ENCODE measurements around the gene OOSP1.
"Not testable (repeated sequence)": the region's sequence is repeated elsewhere in the genome, so short reads cannot be mapped to it uniquely, and the experiment has no call there.

The OOSP1 gene

GRCh38 chr11:59968395-59968783, 30.2 kb downstream of the OOSP1 start:
- no peaks in the 10 kb centered on the region for H4K20me1 ChIP-seq (ENCODE audit: insufficient read depth, low read length)
- H3K4me1 ChIP-seq (ENCODE audit: insufficient read depth, low read length, severe bottlenecking) = no peaks in the 10 kb centered on the region
- no peak overlapping the region for H3K9ac ChIP-seq (ENCODE audit: low read length)
- H3F3A ChIP-seq (ENCODE audit: insufficient read depth, low read length) = no peaks in the 10 kb centered on the region
- no peak overlapping the region for H3K27ac ChIP-seq (ENCODE audit: low read depth, low read length, poor library complexity, severe bottlenecking)
- H3K36me3 ChIP-seq (ENCODE audit: insufficient read depth, low read length) = no peaks in the 10 kb centered on the region
- TF ChIP-seq EZH2 (IDR thresholded peaks at IDR 0.05; ENCODE audit: borderline replicate concordance, low read length) = no peak
- TF ChIP-seq CTCF (IDR thresholded peaks at IDR 0.05; ENCODE audit: low read length) = no peak
- H2AFZ ChIP-seq (ENCODE audit: low read length) = no peak overlapping the region
- H3K27me3 ChIP-seq (ENCODE audit: insufficient read depth, low read length) = no peaks in the 10 kb centered on the region; the same call in 1 of the 2 replicates
- no peaks in the 10 kb centered on the region for H3K9me3 ChIP-seq (ENCODE audit: low read length)
- no peak overlapping the region for H3K4me3 ChIP-seq (ENCODE audit: low read depth, low read length, poor library complexity, severe bottlenecking)
- no peaks in the 10 kb centered on the region for H3K9me2 ChIP-seq (ENCODE audit: low read depth, low read length)
- H3K4me2 ChIP-seq (ENCODE audit: low read length) = no peak overlapping the region
- no peaks in the 10 kb centered on the region for H3K79me2 ChIP-seq (ENCODE audit: insufficient read depth, low read length)

GRCh38 chr11:59973097-59973496, 34.9 kb downstream of the OOSP1 start:
- Histone ChIP-seq H2AFZ (ENCODE audit: low read length) (no peak overlapping the region), H3K4me3 (ENCODE audit: low read depth, low read length, poor library complexity, severe bottlenecking) (no peak overlapping the region), H3K4me2 (ENCODE audit: low read length) (no peak overlapping the region), H3K9ac (ENCODE audit: low read length) (no peak overlapping the region), H3K27me3 (ENCODE audit: insufficient read depth, low read length) (no peaks in the 10 kb centered on the region; the same call in 1 of the 2 replicates), H3K36me3 (ENCODE audit: insufficient read depth, low read length) (no peaks in the 10 kb centered on the region), H3K4me1 (ENCODE audit: insufficient read depth, low read length, severe bottlenecking) (no peaks in the 10 kb centered on the region), H3K79me2 (ENCODE audit: insufficient read depth, low read length) (no peaks in the 10 kb centered on the region), H4K20me1 (ENCODE audit: insufficient read depth, low read length) (no peaks in the 10 kb centered on the region), H3K27ac (ENCODE audit: low read depth, low read length, poor library complexity, severe bottlenecking) (no peak overlapping the region), H3K9me3 (ENCODE audit: low read length) (no peaks in the 10 kb centered on the region), H3K9me2 (ENCODE audit: low read depth, low read length) (no peaks in the 10 kb centered on the region), H3F3A (ENCODE audit: insufficient read depth, low read length) (no peaks in the 10 kb centered on the region)
- TF ChIP-seq EZH2 (IDR thresholded peaks at IDR 0.05; ENCODE audit: borderline replicate concordance, low read length) = no peak
- TF ChIP-seq CTCF (IDR thresholded peaks at IDR 0.05; ENCODE audit: low read length) = no peak

- no peaks in the 10 kb centered on the region for H3F3A ChIP-seq (ENCODE audit: insufficient read depth, low read length)
- no peak overlapping the region for H2AFZ ChIP-seq (ENCODE audit: low read length)
- H3K79me2 ChIP-seq (ENCODE audit: insufficient read depth, low read length) = no peaks in the 10 kb centered on the region
- H3K4me1 ChIP-seq (ENCODE audit: insufficient read depth, low read length, severe bottlenecking) = no peaks in the 10 kb centered on the region
- no peak overlapping the region for H3K4me2 ChIP-seq (ENCODE audit: low read length)
- H4K20me1 ChIP-seq (ENCODE audit: insufficient read depth, low read length) = no peaks in the 10 kb centered on the region
- no peak overlapping the region for H3K27ac ChIP-seq (ENCODE audit: low read depth, low read length, poor library complexity, severe bottlenecking)
- H3K9me2 ChIP-seq (ENCODE audit: low read depth, low read length) = no peaks in the 10 kb centered on the region
- no peaks in the 10 kb centered on the region for H3K27me3 ChIP-seq (ENCODE audit: insufficient read depth, low read length)
- no peaks in the 10 kb centered on the region for H3K9me3 ChIP-seq (ENCODE audit: low read length)
- H3K9ac ChIP-seq (ENCODE audit: low read length) = no peak overlapping the region
- no peak overlapping the region for H3K4me3 ChIP-seq (ENCODE audit: low read depth, low read length, poor library complexity, severe bottlenecking)
- TF ChIP-seq EZH2 (IDR thresholded peaks at IDR 0.05; ENCODE audit: borderline replicate concordance, low read length) (no peak), CTCF (IDR thresholded peaks at IDR 0.05; ENCODE audit: low read length) (no peak)
- no peaks in the 10 kb centered on the region for H3K36me3 ChIP-seq (ENCODE audit: insufficient read depth, low read length)
Measured at GRCh38 chr11:59981106-59981770, 43.0 kb downstream of the OOSP1 start.

- H3K27ac ChIP-seq (ENCODE audit: low read depth, low read length, poor library complexity, severe bottlenecking); H3K4me3 ChIP-seq (ENCODE audit: low read depth, low read length, poor library complexity, severe bottlenecking); H3K27me3 ChIP-seq (ENCODE audit: insufficient read depth, low read length); H3K9me2 ChIP-seq (ENCODE audit: low read depth, low read length); H3K9ac ChIP-seq (ENCODE audit: low read length); H3K4me1 ChIP-seq (ENCODE audit: insufficient read depth, low read length, severe bottlenecking); H3K36me3 ChIP-seq (ENCODE audit: insufficient read depth, low read length); H3K9me3 ChIP-seq (ENCODE audit: low read length); H3F3A ChIP-seq (ENCODE audit: insufficient read depth, low read length); H2AFZ ChIP-seq (ENCODE audit: low read length); H3K4me2 ChIP-seq (ENCODE audit: low read length); H3K79me2 ChIP-seq (ENCODE audit: insufficient read depth, low read length); H4K20me1 ChIP-seq (ENCODE audit: insufficient read depth, low read length): not testable (repeated sequence)
Measured at GRCh38 chr11:59982037-59982436, 43.8 kb downstream of the OOSP1 start.
